K562 (cell line): ENCODE measurements around the gene ZNF598. TPM values are rescaled to one million over a fixed set of nuclear protein-coding genes. Genes with fewer than 3 reads are reported as not detected.
A peak's percentile ranks its signal among the peaks of the same experiment; 100 is the strongest.

Source experiments
- EGR1 ChIP-seq: fragments of 450-650 bp; conservative IDR thresholded peaks from 2 replicates; pipeline ENCODE4 v1.6.1; 2017; ENCODE audit warnings: mild to moderate bottlenecking
- LCOR ChIP-seq: sonication (generic); formaldehyde crosslinking; IDR thresholded peaks from 2 replicates; pipeline ENCODE4 v1.8.0; 2022; ENCODE audit warnings: mild to moderate bottlenecking, missing genetic modification reagents
- RAD51 ChIP-seq: fragments of 450-650 bp; IDR thresholded peaks from 2 replicates; pipeline ENCODE4 v1.7.1; 2016; ENCODE audit warnings: low read depth, mild to moderate bottlenecking, borderline replicate concordance
- RBFOX2 ChIP-seq: fragments of 200-400 bp; formaldehyde crosslinking; IDR thresholded peaks from 2 replicates; pipeline ENCODE4 v1.6.1; 2017; ENCODE audit warnings: low read depth, mild to moderate bottlenecking, low read length, moderate library complexity
- SAFB2 ChIP-seq: fragments of 200-400 bp; formaldehyde crosslinking; IDR thresholded peaks from 2 replicates; pipeline ENCODE4 v1.6.1; 2018; ENCODE audit warnings: borderline replicate concordance, low read length, low read depth, moderate library complexity; ENCODE audit not compliant: severe bottlenecking
- SMAD3 ChIP-seq: fragments of 450-650 bp; formaldehyde crosslinking; conservative IDR thresholded peaks from 2 replicates; pipeline ENCODE4 v1.4.0; 2020; ENCODE audit warnings: mild to moderate bottlenecking
- SMARCA5 ChIP-seq: fragments of 450-650 bp; IDR thresholded peaks from 2 replicates; pipeline ENCODE4 v1.6.1; 2016
- SRF ChIP-seq, 2 experiments: fragments of 250-450, 450-650 bp in 1 of 2; sonication (Bioruptor Pico) in 1 of 2; sonication (generic) in 1 of 2; formaldehyde crosslinking; IDR thresholded peaks; 2 replicates each; pipeline versions ENCODE4 v1.5.0 to v1.5.1; 2020 to 2022; ENCODE audit warnings: mild to moderate bottlenecking in 1 of 2, missing genetic modification reagents in 1 of 2
- TAF15 ChIP-seq: fragments of 200-400 bp; formaldehyde crosslinking; IDR thresholded peaks from 2 replicates; pipeline ENCODE4 v1.6.1; 2017; ENCODE audit warnings: mild to moderate bottlenecking, low read depth, low read length, moderate library complexity
- YBX1 ChIP-seq: fragments of 450-650 bp; IDR thresholded peaks from 2 replicates; pipeline ENCODE4 v1.7.1; 2016; ENCODE audit warnings: mild to moderate bottlenecking
- ZHX1 ChIP-seq: fragments of 150-350 bp; conservative IDR thresholded peaks from 2 replicates; pipeline ENCODE4 v1.6.1; 2014; ENCODE audit warnings: low read length
- ZNF316 ChIP-seq: fragments of 450-650 bp; IDR thresholded peaks from 2 replicates; pipeline ENCODE4 v1.6.1; 2016
- ZNF561 ChIP-seq: fragments of 450-650 bp; formaldehyde crosslinking; conservative IDR thresholded peaks from 2 replicates; pipeline ENCODE4 v1.4.0; 2020; ENCODE audit warnings: mild to moderate bottlenecking, moderate library complexity
- polyA plus RNA-seq, 8 experiments: library from polyadenylated mRNA; depleted of rRNA in 4 of 8; stranded (reverse) in 5 of 8; unstranded in 3 of 8; fragments of >200 nt; fragmentation: Nextera tagmentation in 2 of 8; fragmentation: Illumina TruSeq in 1 of 8; extraction: Ambion mirVana in 2 of 8; extraction: Trizol in 1 of 8; gene quantifications; 2 replicates each; pipeline versions ENCODE4 v1.2.1 to v1.2.3, GENCODE V29; 2011 to 2014; ENCODE audit warnings: inconsistent platforms in 1 of 8, missing spikeins in 1 of 8
- total RNA-seq, 7 experiments: library from RNA; depleted of rRNA in 6 of 7; stranded (reverse); fragments of >200 nt in 6 of 7; fragmentation: Illumina TruSeq in 2 of 7; extraction: Trizol in 2 of 7; gene quantifications; 2 replicates each; pipeline versions ENCODE4 v1.2.1 to v1.2.3, GENCODE V29; 2011 to 2021; ENCODE audit warnings: low replicate concordance in 1 of 7
- TF ChIP-seq, protein P1 (sequence below): fragments of 450-650 bp; conservative IDR thresholded peaks from 2 replicates; pipeline ENCODE4 v1.6.1; 2016; ENCODE audit warnings: missing genetic modification characterization, low read depth, mild to moderate bottlenecking, control low read depth, missing compliant biosample characterization
- TF ChIP-seq, protein P2 (sequence below), 2 experiments: IDR thresholded peaks in 1 of 2; conservative IDR thresholded peaks in 1 of 2; 2 replicates each; pipeline ENCODE4 v1.6.1; 2016; ENCODE audit warnings: low read depth in 2 of 2, mild to moderate bottlenecking in 1 of 2, missing compliant biosample characterization in 1 of 2, missing genetic modification characterization in 1 of 2, moderate library complexity in 1 of 2

ZNF598 gene
- total and polyA plus RNA-seq, 9 of the 15 experiments (the other 6 are each of a cell fraction or from before 2014, with no cell fraction given), result 0.11 to 115 (median 29.6) TPM

- TF ChIP-seq SRF (CRISPR knock-in tag; IDR thresholded peaks at IDR 0.05) (peak in 1 of 2 experiments; percentile 65; a peak in 1 of 4 replicates), LCOR (CRISPR knock-in tag) (peak; percentile 61; the same call in 1 of the 2 replicates), SMARCA5 (no peak), YBX1 (no peak), ZNF561 (no peak), ZNF316 (no peak), ZHX1 (no peak; the same call in 1 of the 2 replicates), EGR1 (peak; percentile 43), RBFOX2 (peak; percentile 66), SAFB2 (no peak), TAF15 (no peak), RAD51 (no peak), SMAD3 (CRISPR knock-in tag) (no peak)
- TF ChIP-seq, protein P1, sequence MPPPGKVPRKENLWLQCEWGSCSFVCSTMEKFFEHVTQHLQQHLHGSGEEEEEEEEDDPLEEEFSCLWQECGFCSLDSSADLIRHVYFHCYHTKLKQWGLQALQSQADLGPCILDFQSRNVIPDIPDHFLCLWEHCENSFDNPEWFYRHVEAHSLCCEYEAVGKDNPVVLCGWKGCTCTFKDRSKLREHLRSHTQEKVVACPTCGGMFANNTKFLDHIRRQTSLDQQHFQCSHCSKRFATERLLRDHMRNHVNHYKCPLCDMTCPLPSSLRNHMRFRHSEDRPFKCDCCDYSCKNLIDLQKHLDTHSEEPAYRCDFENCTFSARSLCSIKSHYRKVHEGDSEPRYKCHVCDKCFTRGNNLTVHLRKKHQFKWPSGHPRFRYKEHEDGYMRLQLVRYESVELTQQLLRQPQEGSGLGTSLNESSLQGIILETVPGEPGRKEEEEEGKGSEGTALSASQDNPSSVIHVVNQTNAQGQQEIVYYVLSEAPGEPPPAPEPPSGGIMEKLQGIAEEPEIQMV (tag), result no peak
- TF ChIP-seq, protein P2, sequence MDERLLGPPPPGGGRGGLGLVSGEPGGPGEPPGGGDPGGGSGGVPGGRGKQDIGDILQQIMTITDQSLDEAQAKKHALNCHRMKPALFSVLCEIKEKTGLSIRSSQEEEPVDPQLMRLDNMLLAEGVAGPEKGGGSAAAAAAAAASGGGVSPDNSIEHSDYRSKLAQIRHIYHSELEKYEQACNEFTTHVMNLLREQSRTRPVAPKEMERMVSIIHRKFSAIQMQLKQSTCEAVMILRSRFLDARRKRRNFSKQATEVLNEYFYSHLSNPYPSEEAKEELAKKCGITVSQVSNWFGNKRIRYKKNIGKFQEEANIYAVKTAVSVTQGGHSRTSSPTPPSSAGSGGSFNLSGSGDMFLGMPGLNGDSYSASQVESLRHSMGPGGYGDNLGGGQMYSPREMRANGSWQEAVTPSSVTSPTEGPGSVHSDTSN (CRISPR knock-in tag; IDR thresholded peaks at IDR 0.05; ENCODE audit: low read depth), result no peak
- TF ChIP-seq, protein P2 (tag; conservative IDR thresholded peaks at IDR 0.05; ENCODE audit: low read depth), result no peak
Measured at GRCh38 chr16:2023092-2024031, 13.7 kb upstream of the ZNF598 start (continued).
